NOMO-1 treated with DMSO at 0.1 percent for 48 hours (cell line): ENCODE results near the gene C1QTNF3.
"Not testable (repeated sequence)": the region's sequence is repeated elsewhere in the genome, so short reads cannot be mapped to it uniquely, and the experiment has no call there.

ENCODE experiments used
- DNase-seq: peaks from one replicate; lab custom pipeline; 2025; ENCODE audit not compliant: unreplicated experiment; lab: John Stamatoyannopoulos, UW

The C1QTNF3 gene, protein sequence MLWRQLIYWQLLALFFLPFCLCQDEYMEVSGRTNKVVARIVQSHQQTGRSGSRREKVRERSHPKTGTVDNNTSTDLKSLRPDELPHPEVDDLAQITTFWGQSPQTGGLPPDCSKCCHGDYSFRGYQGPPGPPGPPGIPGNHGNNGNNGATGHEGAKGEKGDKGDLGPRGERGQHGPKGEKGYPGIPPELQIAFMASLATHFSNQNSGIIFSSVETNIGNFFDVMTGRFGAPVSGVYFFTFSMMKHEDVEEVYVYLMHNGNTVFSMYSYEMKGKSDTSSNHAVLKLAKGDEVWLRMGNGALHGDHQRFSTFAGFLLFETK

DNA sequence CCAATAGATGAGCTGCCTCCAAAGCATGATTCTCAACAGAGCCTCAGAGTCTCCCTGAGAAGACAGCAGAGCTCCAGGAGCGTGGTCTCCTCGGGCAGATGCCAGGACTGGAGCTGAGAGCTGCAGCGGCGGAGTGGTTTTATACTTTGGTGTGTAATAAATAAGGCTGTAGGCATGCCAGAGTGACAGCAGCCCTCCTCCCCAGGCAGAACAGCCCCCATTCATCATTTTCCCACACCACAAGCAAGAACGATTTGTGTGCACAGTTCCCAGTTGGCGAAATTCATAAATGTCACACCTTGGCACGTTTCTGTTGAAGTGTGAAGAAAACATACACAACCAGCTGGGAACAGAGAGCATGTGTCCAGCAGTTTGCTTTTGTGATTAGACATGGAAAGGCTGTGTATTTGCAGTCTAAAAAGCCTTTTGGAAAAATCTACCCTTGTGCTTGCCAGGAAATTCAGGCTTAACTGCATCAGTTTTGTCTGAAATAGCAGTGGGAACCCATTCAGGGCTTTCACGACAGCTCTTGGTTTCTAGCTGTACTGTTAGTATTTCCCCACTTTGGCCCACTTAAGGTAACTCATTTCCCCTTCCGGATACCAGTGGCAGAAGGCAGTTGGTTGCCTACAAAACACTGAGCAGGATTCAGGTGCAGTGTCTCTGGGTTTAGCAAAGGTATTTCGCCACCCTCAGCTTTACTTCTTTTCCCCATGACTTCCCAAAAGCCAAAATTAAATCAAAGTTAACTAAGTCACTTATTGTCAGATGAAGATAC lies at the start of gene C1QTNF3:
Gene C1QTNF3 (minus strand): TSS at position 115 of the 778 bp plus-strand sequence. CDS start 88 bp downstream, at position 27.
- peak; percentile 67 for DNase-seq

DNA sequence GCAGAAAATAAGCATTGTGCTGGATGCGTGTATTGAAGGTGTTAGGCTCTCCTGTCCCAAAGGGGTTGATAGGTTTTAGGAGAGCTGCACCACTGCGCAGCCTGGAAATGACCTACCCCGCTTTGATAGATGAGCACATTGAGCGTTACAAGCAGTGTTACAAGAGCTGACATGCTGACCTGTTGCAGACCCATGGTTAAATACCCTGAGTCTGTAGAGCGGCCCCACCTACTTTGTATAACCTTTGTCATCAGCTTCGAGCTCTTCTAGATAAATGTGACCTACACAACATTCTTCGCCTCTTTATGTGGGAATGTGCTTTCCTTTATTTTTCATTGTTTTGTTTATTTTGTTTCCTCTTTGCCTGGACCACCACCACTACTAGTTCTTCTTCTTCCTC lies 48.0 kb upstream of the C1QTNF3 start:
- not testable (repeated sequence) for DNase-seq

- DNase-seq = not testable (repeated sequence)
Measured at GRCh38 chr5:34089802-34090201, 46.8 kb upstream of the C1QTNF3 start.

DNA sequence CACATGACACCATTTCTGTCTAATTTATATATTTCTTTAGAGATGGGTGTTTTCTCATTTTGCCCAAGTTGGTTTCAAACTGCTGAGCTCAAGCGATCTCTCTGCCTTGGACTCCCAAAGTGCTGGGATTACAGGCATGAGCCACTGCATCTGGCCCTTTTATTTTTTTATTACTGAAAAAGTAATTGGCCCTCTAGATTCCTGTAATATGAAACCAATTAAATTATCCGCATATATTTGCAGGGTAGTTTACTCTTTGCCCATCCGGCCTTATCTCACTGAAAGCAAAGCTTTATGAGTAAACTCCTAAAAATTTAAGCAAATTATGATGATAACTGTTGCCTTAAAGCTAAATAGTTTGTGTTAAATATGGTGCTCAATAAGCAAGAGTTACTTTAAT lies 44.7 kb upstream of the C1QTNF3 start:
- DNase-seq = not testable (repeated sequence)

DNA sequence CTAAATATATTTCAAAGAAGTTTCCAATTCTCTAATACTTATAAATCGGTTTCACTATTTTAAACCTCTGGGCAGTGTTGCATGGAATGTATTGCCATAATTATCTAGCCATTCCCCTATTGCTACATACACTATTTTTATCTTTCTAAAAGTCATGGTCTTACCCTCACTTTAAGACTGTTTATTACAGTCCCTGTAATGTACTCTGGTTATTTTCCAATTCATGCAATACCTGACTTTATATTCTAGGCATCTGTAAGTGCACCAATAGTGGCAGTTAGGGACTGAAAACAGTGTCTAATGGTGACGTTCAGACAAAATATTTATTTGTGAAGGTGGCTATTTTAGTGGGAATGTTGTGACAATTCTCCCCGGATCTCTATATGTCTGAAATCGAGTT lies 40.9 kb upstream of the C1QTNF3 start:
- peak; percentile 29 for DNase-seq

DNA sequence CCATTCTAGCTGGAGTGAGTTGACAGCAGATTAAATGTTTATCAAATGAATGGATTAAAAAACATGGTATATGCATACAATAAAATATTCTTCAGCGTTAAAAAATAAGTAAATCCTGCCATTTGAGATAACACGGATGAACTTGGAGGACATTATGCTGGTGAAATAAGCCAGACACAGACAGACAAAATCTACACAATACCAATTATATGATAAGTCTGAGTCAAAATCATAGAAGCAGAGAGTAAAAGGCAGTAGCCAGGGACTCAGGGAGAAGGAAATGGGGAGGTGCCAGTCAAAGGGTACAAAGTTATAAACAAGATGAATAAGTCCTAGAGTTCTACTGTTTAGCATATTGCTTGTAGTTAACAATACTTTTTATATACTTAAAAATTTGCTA lies 36.5 kb upstream of the C1QTNF3 start:
- DNase-seq = not testable (repeated sequence)

- DNase-seq = not testable (repeated sequence)
Measured at GRCh38 chr5:34077636-34078035, 34.6 kb upstream of the C1QTNF3 start.

GRCh38 chr5:34076719-34077364 lies 33.8 kb upstream of the C1QTNF3 start:
- DNase-seq = peak; percentile 53

- DNase-seq = not testable (repeated sequence)
Measured at GRCh38 chr5:34074472-34074871, 31.5 kb upstream of the C1QTNF3 start.

DNA sequence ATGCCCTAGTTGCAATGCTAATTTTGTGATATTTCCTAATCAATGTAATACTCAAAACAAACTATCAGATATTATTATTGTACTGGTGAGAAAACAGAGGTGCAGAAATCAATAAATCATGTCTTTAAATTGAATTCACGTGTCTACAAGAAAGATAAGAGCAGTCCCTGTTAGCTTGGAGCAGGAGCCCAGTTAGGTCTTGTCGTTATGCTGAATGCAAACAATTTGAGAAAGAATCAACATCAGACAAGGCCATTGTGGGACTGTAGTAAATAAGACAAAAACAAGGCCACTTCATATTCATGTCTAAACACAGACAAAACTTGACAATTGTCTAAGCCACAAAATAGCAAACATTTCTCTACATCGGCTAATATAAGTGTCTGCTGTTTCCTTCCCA lies 31.1 kb upstream of the C1QTNF3 start:
- DNase-seq = not testable (repeated sequence)

DNA sequence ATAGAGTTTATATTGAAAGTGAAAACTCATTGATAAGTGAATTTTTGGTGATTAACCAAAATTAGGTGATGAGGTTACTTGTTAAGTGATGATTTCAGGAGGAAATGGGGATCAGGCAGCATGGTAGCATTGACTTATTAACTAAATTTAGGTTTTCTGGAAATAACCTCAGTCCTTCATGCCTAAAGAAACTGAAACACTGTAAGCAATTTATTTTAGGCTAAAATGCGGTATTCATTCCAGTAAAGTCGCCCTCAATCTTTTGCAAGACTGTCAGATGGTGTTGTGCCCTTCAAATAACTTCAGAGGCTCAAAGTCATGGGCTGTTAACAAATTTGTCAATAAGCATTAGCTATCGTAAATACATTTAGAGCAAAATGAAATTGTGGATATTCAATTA lies 27.6 kb upstream of the C1QTNF3 start:
- DNase-seq = not testable (repeated sequence)

DNA sequence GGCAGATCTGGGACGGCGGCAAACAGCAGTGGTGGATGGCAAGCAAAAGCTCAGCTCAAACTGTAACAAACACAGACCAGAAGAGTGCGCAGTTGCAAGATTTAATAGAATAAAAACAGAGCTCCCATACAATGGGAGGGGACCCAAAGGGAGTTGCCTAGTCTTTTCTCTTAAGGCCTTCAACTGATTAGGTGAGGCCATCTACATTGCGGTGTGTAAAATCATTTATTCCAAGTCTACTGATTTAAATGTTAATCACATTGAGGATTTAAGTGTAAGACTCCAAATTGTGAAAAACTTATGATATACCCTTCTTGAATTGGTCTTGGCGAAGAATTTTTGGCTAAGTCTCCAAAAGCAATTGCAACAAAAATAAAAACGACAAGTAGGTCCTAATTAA lies 21.6 kb upstream of the C1QTNF3 start:
- no peak for DNase-seq

DNA sequence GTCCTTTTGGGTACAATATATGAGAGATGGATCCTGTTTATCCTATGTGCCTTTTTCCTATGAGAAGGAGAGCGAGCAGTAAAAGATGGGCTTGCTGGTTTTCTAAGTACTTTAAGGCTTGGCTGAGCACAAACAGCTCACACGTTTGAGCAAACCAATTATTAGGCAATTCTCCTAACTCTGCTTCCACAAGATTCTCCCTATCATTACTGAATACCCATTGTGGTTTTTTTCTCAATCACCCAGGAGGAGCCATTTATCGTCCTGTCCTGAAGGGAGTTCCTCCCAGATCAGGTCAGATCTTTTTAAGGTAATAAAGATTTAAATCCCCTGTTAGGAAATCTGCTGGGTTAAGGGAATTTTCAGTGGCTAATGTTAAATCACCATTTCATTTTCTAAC lies 19.4 kb upstream of the C1QTNF3 start:
- peak; percentile 18 for DNase-seq

- no peak for DNase-seq
Measured at GRCh38 chr5:34061993-34062392, 19.0 kb upstream of the C1QTNF3 start.

- no peak for DNase-seq
Measured at GRCh38 chr5:34059977-34060376, 17.0 kb upstream of the C1QTNF3 start.

DNA sequence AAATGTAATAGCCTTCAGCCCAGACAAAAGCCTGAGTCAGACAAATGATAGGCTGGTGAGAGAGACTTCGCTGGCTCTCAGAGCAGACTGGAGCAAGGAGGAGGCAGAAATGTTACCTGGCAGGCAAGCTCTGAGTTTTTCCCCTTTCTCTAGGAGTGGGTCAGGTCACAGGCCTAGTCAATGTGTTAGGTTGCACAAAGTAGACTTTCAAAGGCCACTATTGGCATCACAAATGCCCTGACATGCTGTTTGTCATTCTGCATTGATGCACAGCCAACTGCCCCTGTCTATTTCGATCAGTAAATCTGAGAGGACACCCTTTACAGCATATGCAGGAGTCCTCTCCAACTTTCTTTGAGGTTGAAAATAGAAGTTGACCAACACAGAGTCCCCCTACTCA lies 15.5 kb upstream of the C1QTNF3 start:
- no peak for DNase-seq

DNA sequence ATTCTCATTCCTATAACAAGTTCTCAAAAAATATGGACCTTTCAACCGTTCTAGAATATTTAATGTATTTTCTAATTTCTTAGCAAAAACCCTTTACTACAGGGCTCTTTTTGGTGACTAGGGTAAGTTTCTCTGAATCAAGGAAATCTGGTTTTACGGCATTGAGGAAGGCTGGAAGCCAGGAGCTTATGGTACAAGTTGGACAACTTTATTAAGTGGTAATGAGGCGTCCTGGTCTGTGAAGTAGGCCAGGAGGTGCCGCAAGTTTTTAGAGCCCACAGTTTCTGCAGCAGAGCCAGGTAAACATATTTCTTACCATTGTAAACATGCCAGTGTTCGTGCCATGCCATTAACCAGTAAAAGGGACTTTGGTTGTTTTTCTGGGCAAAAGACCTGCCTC lies 14.6 kb upstream of the C1QTNF3 start:
- DNase-seq = no peak

GRCh38 chr5:34057118-34057517 lies 14.1 kb upstream of the C1QTNF3 start:
- no peak for DNase-seq

DNA sequence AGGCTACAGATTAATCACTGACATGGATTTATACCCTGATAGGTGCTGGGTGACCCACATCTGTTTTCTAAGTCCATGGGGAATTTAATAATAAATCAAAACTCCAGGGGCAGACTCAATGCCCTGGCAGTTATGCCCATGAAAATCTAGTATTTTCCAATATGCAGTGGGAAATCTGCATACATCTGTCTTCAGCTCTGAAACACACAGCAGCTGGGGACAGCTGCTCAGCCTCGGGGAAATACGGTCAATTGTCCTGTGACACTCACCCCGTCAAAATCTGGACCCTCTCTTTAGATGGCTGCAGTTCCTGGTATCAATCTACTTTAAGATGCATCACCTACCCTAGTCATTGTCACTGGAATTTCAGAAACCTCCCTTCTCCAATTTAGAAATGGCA lies 12.7 kb upstream of the C1QTNF3 start:
- no peak for DNase-seq

DNA sequence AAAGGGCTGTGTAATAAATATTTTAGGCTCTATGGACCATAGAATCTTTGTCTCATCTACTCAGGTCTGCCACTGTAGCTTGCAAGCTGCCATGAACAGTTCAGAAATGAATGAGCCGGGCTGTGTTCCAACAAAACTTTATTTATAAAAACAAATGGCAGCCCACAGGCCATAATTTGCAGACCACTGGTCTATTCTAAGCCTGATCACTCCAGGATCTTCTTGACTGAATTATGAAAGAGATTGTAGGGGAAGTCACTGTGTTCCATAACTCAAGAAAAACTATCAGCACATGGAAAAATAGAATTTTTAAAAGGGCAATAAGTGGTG lies 11.4 kb upstream of the C1QTNF3 start:
- no peak for DNase-seq

GRCh38 chr5:34053571-34054399 lies 10.8 kb upstream of the C1QTNF3 start:
- DNase-seq = no peak
